ENCODE measurements around the gene PIGO. TPM values are rescaled to one million over a fixed set of nuclear protein-coding genes. Genes with fewer than 3 reads are reported as not detected.

Gene PIGO
- total RNA-seq, 2 donors from 2014 or later: 29.9 to 30.7 TPM

DNA sequence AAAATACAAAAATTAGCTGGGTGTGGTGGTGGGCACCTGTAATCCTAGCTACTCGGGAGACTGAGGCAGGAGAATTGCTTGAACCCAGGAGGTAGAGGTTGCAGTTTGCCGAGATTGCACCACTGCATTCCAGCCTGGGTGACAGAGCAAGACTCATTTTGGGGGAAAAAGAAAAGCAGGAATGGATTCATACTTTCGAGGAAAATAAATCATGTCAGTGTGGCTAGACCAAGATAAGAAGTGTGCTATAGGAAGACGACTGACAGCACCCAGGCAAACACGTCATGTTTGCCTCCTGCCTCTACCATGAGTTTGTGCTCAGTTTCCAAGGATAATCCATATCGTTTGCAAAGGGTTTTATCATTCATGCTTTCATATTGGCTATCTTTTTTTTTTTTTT lies 38.5 kb upstream of the PIGO start:
- H3K27ac ChIP-seq: no peak overlapping the region
- no peaks in the 10 kb centered on the region for H3K27me3 ChIP-seq (replicated peaks; ENCODE audit: insufficient read depth)
- H3K9me3 ChIP-seq: no peaks in the 10 kb centered on the region
- no peak overlapping the region for H3K4me3 ChIP-seq
- H3K4me1 ChIP-seq (replicated peaks): no peaks in the 10 kb centered on the region
- DNase-seq (ENCODE audit: low spot score): no peak
- 77% methylated on average over 6 of the region's 6 CpGs for WGBS
- H3K36me3 ChIP-seq: no peaks in the 10 kb centered on the region
- TF ChIP-seq, protein P1, sequence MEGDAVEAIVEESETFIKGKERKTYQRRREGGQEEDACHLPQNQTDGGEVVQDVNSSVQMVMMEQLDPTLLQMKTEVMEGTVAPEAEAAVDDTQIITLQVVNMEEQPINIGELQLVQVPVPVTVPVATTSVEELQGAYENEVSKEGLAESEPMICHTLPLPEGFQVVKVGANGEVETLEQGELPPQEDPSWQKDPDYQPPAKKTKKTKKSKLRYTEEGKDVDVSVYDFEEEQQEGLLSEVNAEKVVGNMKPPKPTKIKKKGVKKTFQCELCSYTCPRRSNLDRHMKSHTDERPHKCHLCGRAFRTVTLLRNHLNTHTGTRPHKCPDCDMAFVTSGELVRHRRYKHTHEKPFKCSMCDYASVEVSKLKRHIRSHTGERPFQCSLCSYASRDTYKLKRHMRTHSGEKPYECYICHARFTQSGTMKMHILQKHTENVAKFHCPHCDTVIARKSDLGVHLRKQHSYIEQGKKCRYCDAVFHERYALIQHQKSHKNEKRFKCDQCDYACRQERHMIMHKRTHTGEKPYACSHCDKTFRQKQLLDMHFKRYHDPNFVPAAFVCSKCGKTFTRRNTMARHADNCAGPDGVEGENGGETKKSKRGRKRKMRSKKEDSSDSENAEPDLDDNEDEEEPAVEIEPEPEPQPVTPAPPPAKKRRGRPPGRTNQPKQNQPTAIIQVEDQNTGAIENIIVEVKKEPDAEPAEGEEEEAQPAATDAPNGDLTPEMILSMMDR (IDR thresholded peaks at IDR 0.05): no peak
- TF ChIP-seq POLR2AphosphoS5 (IDR thresholded peaks at IDR 0.05) (no peak), POLR2A (IDR thresholded peaks at IDR 0.05) (no peak)
- intact Hi-C loops (cut with DNase I): no loop called here

DNA sequence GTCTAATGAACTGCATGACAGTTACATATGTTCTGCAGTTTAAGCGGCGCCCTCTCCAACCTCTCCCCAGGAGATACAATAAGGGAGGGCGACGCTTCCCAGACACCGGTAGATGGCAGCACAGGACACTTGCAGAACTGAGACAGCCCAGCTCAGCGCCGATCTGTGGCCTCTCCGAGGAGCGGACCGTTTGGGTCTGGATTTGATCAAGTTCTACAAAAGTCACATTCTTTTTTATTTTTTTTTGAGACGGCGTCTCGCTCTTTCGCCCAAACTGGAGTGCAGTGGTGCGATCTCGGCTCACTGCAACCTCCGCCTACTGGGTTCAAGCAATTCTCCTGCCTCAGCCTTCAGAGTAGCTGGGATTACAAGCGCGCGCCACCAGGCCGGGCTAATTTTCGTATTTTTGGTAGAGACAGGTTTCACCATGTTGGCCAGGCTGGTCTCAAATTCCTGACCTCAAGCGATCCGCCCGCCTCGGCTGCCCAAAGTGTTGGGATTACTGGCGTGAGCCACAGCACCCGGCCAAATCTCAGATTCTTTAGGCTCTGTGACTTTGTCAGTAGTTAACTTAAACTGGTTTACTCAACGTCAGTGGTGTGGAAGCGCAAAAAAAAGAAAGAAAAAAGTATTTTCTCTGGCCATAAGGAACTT lies 20.6 kb upstream of the PIGO start:
- TF ChIP-seq, protein P1 (IDR thresholded peaks at IDR 0.05): peak; percentile 87 to 98 (median 94)
- no peak for TF ChIP-seq POLR2A (IDR thresholded peaks at IDR 0.05)
- TF ChIP-seq POLR2AphosphoS5 (IDR thresholded peaks at IDR 0.05): peak; percentile 54
- peak; percentile 95 for DNase-seq (ENCODE audit: low spot score)
- peak overlapping the region; percentile 45 to 49 for H3K4me3 ChIP-seq
- 12% methylated on average over 30 of the region's 30 CpGs for WGBS
- no peaks in the 10 kb centered on the region for H3K9me3 ChIP-seq
- H3K27me3 ChIP-seq (replicated peaks; ENCODE audit: insufficient read depth): no peaks in the 10 kb centered on the region
- H3K4me1 ChIP-seq (replicated peaks): peaks cover 15% of the 10 kb centered on the region
- H3K36me3 ChIP-seq: no peaks in the 10 kb centered on the region
- peak overlapping the region; percentile 87 to 89 for H3K27ac ChIP-seq
- intact Hi-C loops (cut with DNase I): loop anchor here (2.0 to 10.0 kb wide), 5 partner anchors 48 to 618 kb away; partner anchors contain the start of genes CREB3, TESK1, TLN1 and UNC13B

DNA sequence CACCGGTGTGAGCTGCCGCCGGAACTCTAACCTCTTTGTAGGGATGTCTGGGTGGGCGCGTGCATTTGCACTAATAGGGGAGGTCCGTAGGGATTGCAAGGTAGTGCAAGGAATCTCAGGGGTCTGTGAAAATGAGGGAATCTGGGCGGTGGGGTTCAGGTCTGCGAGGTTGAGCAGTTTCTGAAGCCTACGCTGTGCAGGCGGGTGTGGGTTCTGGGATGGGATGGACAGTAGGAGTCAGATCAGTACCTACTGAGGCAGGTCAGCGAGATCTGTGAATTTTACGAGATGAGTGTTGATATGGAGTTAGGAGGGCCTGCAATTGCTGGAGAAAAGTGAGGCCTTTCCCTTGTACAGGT lies 20.1 kb upstream of the PIGO start:
- no peaks in the 10 kb centered on the region for H3K36me3 ChIP-seq
- WGBS: 0% methylated on average over 12 of the region's 12 CpGs
- H3K27me3 ChIP-seq (replicated peaks; ENCODE audit: insufficient read depth): no peaks in the 10 kb centered on the region
- H3K27ac ChIP-seq: peak overlapping the region; percentile 87 to 89
- H3K4me1 ChIP-seq (replicated peaks): peaks cover 15% of the 10 kb centered on the region
- peak overlapping the region; percentile 45 to 49 for H3K4me3 ChIP-seq
- intact Hi-C loops (cut with DNase I): loop anchor here (2.0 to 10.0 kb wide), 5 partner anchors 48 to 618 kb away; partner anchors contain the start of genes CREB3, TESK1, TLN1 and UNC13B
- DNase-seq (ENCODE audit: low spot score): no peak
- TF ChIP-seq, protein P1 (IDR thresholded peaks at IDR 0.05): no peak
- H3K9me3 ChIP-seq: no peaks in the 10 kb centered on the region

DNA sequence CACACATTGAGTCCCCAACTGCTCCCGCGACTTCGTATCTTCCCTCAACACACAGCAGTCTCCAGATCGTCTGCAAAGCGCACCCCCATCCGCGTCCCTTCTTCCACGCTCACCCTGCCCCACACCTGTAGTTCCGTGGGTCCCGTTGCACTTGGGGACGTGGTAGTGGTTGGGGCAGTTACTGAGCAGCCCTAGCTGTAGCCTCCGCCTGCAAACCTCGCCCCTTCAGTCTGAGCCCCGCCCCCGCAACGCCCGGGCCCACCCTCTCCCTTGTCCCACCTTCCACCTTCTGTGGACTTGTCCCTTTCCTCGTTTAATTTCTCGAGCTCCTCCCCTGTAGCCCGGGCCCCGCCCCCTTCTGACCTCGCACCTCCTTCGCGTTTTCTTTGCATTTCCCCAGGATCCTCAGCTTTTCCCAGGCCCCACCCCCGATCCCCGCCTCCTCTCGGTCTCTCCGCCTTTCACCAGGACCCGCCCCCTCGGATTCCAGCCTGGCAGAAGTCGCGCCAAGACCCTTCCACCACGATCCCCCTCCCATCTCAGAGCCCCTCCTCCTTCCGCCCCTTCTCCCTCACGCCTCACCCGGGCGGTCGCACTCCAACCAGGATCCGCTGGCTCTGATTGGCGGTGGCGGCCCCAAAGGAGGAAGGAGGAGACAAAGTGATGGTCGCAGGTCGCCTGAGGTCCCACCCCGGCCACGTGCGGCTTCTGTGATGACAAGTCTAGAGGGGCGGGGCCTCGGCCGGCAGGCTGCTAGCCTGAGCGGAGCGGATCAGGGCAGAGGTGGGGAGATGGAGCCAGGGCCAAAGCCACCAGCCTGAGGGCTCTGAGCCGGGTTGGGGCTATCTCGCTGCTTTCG lies 19.5 kb upstream of the PIGO start, which contains the start of gene ATOSB:
Gene ATOSB (minus strand): TSS at position 183 of the 859 bp plus-strand sequence. CDS start 7,588 bp downstream, outside the sequence.
- WGBS: 1% methylated on average over 54 of the region's 54 CpGs
- Histone ChIP-seq H3K27ac (peak within 1 kb of the TSS; percentile 87 to 89), H3K27me3 (replicated peaks; ENCODE audit: insufficient read depth) (no peaks in the 10 kb centered on the region), H3K9me3 (no peaks in the 10 kb centered on the region), H3K36me3 (no peaks in the 10 kb centered on the region), H3K4me3 (peak within 1 kb of the TSS; percentile 45 to 49), H3K4me1 (replicated peaks) (peaks cover 15% of the 10 kb centered on the region)
- TF ChIP-seq POLR2AphosphoS5 (IDR thresholded peaks at IDR 0.05) (peak; percentile 86), POLR2A (IDR thresholded peaks at IDR 0.05) (peak; percentile 94)
- TF ChIP-seq, protein P1 (IDR thresholded peaks at IDR 0.05): no peak
- DNase-seq (ENCODE audit: low spot score): peak; percentile 97
- intact Hi-C loops (cut with DNase I): loop anchor here (2.0 to 10.0 kb wide), 5 partner anchors 49 to 619 kb away; partner anchors contain the start of genes CREB3, TESK1, TLN1 and UNC13B
